ENCODE results near the gene PMPCA.

The PMPCA gene

DNA sequence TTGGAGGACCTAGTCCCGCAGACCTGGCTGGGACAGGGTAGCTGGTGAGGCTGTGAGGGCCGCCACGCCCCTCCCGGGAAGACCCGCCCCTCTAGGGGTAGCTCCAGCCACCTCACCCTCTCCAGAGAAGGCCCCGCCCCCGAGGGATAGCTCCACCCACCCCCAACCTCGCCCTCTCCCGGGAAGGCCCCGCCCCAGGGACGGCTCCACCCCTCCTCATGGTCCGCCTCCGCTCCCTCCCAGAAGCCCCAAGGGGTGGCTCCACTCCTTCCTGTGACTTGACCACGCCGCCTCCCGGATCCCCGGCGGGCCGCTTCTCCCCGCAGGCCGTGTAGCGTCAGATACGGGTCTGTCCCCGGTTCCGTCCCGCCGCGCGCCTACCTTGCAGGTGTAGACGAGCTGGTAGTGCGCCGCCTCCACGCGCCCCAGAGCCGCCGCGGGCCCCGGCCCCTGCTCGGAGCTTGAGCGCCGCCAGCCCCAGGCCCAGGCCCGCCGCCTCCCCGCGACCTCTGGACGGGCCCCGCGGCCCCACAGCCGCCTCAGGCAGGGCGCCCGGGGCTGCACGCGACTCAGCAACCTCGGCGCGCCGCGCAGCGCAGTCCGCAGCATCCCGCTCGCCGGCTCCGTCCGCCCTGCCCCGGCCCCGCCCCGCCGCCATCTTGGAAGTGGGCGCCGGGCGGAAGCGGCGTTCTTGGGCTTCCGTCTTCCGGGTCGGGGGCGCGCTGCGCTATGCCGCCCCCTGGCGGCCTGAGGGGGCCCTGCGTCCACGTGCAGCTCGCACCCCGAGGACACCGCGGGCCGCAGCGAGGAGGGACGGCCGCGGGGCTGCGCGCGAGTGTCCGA, 47.1 kb upstream of the PMPCA start, which contains the start of gene DNLZ:
Gene DNLZ (minus strand): TSS at position 639 of the 843 bp plus-strand sequence. CDS start 30 bp downstream, at position 609.
- no peak for TF ChIP-seq SUZ12 (IDR thresholded peaks at IDR 0.05)
- no peak for TF ChIP-seq BHLHE40 (IDR thresholded peaks at IDR 0.05; ENCODE audit: borderline replicate concordance)
- peak; percentile 70 for TF ChIP-seq ELF4 (IDR thresholded peaks at IDR 0.05)
- no peak for TF ChIP-seq TARDBP (IDR thresholded peaks at IDR 0.05)
- TF ChIP-seq FOXM1 (IDR thresholded peaks at IDR 0.05; ENCODE audit: borderline replicate concordance) = peak; percentile 3; the same call in 1 of the 2 replicates
- TF ChIP-seq FOXK2 (IDR thresholded peaks at IDR 0.05) = no peak
- TF ChIP-seq NFRKB (IDR thresholded peaks at IDR 0.05) = no peak
- TF ChIP-seq, protein P1, sequence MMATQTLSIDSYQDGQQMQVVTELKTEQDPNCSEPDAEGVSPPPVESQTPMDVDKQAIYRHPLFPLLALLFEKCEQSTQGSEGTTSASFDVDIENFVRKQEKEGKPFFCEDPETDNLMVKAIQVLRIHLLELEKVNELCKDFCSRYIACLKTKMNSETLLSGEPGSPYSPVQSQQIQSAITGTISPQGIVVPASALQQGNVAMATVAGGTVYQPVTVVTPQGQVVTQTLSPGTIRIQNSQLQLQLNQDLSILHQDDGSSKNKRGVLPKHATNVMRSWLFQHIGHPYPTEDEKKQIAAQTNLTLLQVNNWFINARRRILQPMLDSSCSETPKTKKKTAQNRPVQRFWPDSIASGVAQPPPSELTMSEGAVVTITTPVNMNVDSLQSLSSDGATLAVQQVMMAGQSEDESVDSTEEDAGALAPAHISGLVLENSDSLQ (IDR thresholded peaks at IDR 0.05) = no peak
- no peak; the same call in 1 of the 2 replicates for TF ChIP-seq ARNT (IDR thresholded peaks at IDR 0.05)
- peak; percentile 98 for TF ChIP-seq L3MBTL2 (conservative IDR thresholded peaks at IDR 0.05)
- TF ChIP-seq CTBP1 (IDR thresholded peaks at IDR 0.05; ENCODE audit: borderline replicate concordance) = no peak
- TF ChIP-seq ZNF384 (IDR thresholded peaks at IDR 0.05) = no peak
- TF ChIP-seq HDGF (IDR thresholded peaks at IDR 0.05; ENCODE audit: borderline replicate concordance) = no peak
- no peak for TF ChIP-seq FOXA1 (IDR thresholded peaks at IDR 0.05)
- TF ChIP-seq LEF1 (IDR thresholded peaks at IDR 0.05; ENCODE audit: borderline replicate concordance) = no peak; the same call in 1 of the 2 replicates
- no peak for TF ChIP-seq SP1 (IDR thresholded peaks at IDR 0.05)
- CTCF ChIA-PET = interaction anchor here (0.5 to 2.0 kb wide), 6 partner anchors 9 to 284 kb away, joined by 3 to 8 read pairs (median 3); no protein-coding TSS in a partner anchor
- DNase-seq (ENCODE audit: extremely low spot score) = peak; percentile 99
- POLR2A ChIA-PET = interaction anchor here (0.6 to 2.3 kb wide), 28 partner anchors 9 to 121 kb away, joined by 3 to 10 read pairs (median 4); partner anchors contain the start of genes CARD9, CCDC187, ENTR1 and PMPCA

GRCh38 chr9:136363949-136364748, 46.3 kb upstream of the PMPCA start:
- POLR2A ChIA-PET = interaction anchor here (0.6 to 2.3 kb wide), 9 partner anchors 9 to 120 kb away, joined by 3 to 10 read pairs (median 3); partner anchors contain the start of genes CARD9, ENTR1 and PMPCA
- CTCF ChIA-PET = interaction anchor here (0.7 to 2.0 kb wide), 3 partner anchors 8 to 51 kb away, joined by 3 to 8 read pairs (median 4); no protein-coding TSS in a partner anchor
- no peak for DNase-seq (ENCODE audit: extremely low spot score)
- TF ChIP-seq ZNF384 (IDR thresholded peaks at IDR 0.05) (no peak), NFRKB (IDR thresholded peaks at IDR 0.05) (no peak), FOXA1 (IDR thresholded peaks at IDR 0.05) (no peak), L3MBTL2 (conservative IDR thresholded peaks at IDR 0.05) (peak; percentile 49; the same call in 1 of the 2 replicates), SP1 (IDR thresholded peaks at IDR 0.05) (no peak), HDGF (IDR thresholded peaks at IDR 0.05; ENCODE audit: borderline replicate concordance) (no peak), ARNT (IDR thresholded peaks at IDR 0.05) (no peak), CTBP1 (IDR thresholded peaks at IDR 0.05; ENCODE audit: borderline replicate concordance) (no peak)

DNA sequence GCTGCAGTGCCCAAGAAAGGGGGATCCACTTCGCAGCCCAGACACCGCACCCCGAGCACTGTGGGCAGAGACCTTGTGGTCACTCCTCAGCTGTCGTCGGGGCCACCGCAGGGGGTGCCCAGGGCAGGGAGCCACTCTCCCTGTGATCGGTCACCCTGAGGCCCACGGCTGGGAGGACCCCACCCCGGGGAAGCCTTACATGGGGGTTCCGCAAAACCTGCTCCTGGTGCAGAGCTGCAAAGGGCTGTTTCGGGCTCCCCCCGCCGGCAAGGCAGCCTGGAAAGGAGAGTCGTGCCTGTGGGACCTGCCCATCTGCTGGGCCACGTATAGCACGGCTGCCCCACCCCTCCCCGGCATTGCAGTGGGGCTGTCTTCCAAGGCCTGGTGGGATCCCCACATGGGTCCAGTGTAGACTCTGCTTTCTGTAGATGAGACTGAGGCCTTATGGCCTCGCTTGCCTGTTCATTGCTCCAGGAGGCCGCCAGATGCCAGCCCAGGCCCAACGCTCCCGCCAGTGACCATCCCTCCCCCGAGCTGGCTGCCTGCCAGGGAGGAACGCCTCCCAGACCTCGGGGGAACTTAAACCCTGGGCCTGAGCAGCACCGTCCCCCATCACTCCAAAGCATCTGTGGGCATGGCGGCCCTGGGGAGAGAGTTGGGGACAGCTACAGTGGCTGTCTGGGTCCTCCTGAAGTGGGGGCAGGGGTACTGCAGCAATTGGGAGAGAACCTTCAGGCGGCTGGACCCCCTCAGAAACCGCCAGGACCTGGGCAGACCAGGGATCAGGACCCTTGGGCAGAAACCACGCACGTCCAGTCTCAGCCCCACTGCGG, 45.3 kb upstream of the PMPCA start:
- no peak for TF ChIP-seq FOXA1 (IDR thresholded peaks at IDR 0.05)
- TF ChIP-seq CTBP1 (IDR thresholded peaks at IDR 0.05; ENCODE audit: borderline replicate concordance) = no peak
- TF ChIP-seq NFRKB (IDR thresholded peaks at IDR 0.05) = no peak
- no peak for TF ChIP-seq L3MBTL2 (conservative IDR thresholded peaks at IDR 0.05)
- no peak for TF ChIP-seq HDGF (IDR thresholded peaks at IDR 0.05; ENCODE audit: borderline replicate concordance)
- DNase-seq (ENCODE audit: extremely low spot score) = no peak
- ChIA-PET POLR2A (interaction anchor here (1.1 kb wide), 1 partner anchor 36 kb away, joined by 3 read pairs; no protein-coding TSS in a partner anchor), CTCF (no interaction called here)

- DNase-seq (ENCODE audit: extremely low spot score) = no peak
- CTCF ChIA-PET = interaction anchor here (1.3 kb wide), 1 partner anchor 53 kb away, joined by 3 read pairs; no protein-coding TSS in a partner anchor
- TF ChIP-seq ZNF384 (IDR thresholded peaks at IDR 0.05) (no peak), CTBP1 (IDR thresholded peaks at IDR 0.05; ENCODE audit: borderline replicate concordance) (no peak), ELF4 (IDR thresholded peaks at IDR 0.05) (no peak), FOXM1 (IDR thresholded peaks at IDR 0.05; ENCODE audit: borderline replicate concordance) (no peak), LEF1 (IDR thresholded peaks at IDR 0.05; ENCODE audit: borderline replicate concordance) (no peak), L3MBTL2 (conservative IDR thresholded peaks at IDR 0.05) (no peak), BHLHE40 (IDR thresholded peaks at IDR 0.05; ENCODE audit: borderline replicate concordance) (no peak), FOXK2 (IDR thresholded peaks at IDR 0.05) (no peak)
- TF ChIP-seq, protein P1 (IDR thresholded peaks at IDR 0.05) = no peak
- POLR2A ChIA-PET = interaction anchor here (1.1 to 1.6 kb wide), 3 partner anchors 9 to 35 kb away, joined by 3 to 5 read pairs (median 4); no protein-coding TSS in a partner anchor
Measured at GRCh38 chr9:136365775-136366222, 44.7 kb upstream of the PMPCA start.

- POLR2A ChIA-PET = interaction anchor here (1.4 to 1.6 kb wide), 2 partner anchors 8 to 23 kb away, joined by 4 to 5 read pairs; no protein-coding TSS in a partner anchor
- no peak for TF ChIP-seq FOXM1 (IDR thresholded peaks at IDR 0.05; ENCODE audit: borderline replicate concordance)
- no peak for TF ChIP-seq FOXK2 (IDR thresholded peaks at IDR 0.05)
- TF ChIP-seq ARNT (IDR thresholded peaks at IDR 0.05) = no peak
- TF ChIP-seq NFRKB (IDR thresholded peaks at IDR 0.05) = no peak
- no peak for TF ChIP-seq L3MBTL2 (conservative IDR thresholded peaks at IDR 0.05)
- no peak for TF ChIP-seq FOXA1 (IDR thresholded peaks at IDR 0.05)
- TF ChIP-seq SP1 (IDR thresholded peaks at IDR 0.05) = no peak
- no peak for TF ChIP-seq TARDBP (IDR thresholded peaks at IDR 0.05)
- TF ChIP-seq, protein P1 (IDR thresholded peaks at IDR 0.05) = no peak
- TF ChIP-seq CTBP1 (IDR thresholded peaks at IDR 0.05; ENCODE audit: borderline replicate concordance) = no peak
- no peak for TF ChIP-seq ZNF384 (IDR thresholded peaks at IDR 0.05)
- no peak for TF ChIP-seq ELF4 (IDR thresholded peaks at IDR 0.05)
- TF ChIP-seq HDGF (IDR thresholded peaks at IDR 0.05; ENCODE audit: borderline replicate concordance) = no peak
- no peak for TF ChIP-seq LEF1 (IDR thresholded peaks at IDR 0.05; ENCODE audit: borderline replicate concordance)
- no peak for TF ChIP-seq BHLHE40 (IDR thresholded peaks at IDR 0.05; ENCODE audit: borderline replicate concordance)
- TF ChIP-seq SUZ12 (IDR thresholded peaks at IDR 0.05) = no peak
- CTCF ChIA-PET = interaction anchor here (1.3 kb wide), 1 partner anchor 54 kb away, joined by 3 read pairs; no protein-coding TSS in a partner anchor
- DNase-seq (ENCODE audit: extremely low spot score) = no peak
Measured at GRCh38 chr9:136366826-136367225, 43.6 kb upstream of the PMPCA start.

Data from HEK293T (cell line).